ENCODE measurements around the gene ZC3H7B.
A peak's percentile ranks its signal among the peaks of the same experiment; 100 is the strongest.

ZC3H7B gene

DNA sequence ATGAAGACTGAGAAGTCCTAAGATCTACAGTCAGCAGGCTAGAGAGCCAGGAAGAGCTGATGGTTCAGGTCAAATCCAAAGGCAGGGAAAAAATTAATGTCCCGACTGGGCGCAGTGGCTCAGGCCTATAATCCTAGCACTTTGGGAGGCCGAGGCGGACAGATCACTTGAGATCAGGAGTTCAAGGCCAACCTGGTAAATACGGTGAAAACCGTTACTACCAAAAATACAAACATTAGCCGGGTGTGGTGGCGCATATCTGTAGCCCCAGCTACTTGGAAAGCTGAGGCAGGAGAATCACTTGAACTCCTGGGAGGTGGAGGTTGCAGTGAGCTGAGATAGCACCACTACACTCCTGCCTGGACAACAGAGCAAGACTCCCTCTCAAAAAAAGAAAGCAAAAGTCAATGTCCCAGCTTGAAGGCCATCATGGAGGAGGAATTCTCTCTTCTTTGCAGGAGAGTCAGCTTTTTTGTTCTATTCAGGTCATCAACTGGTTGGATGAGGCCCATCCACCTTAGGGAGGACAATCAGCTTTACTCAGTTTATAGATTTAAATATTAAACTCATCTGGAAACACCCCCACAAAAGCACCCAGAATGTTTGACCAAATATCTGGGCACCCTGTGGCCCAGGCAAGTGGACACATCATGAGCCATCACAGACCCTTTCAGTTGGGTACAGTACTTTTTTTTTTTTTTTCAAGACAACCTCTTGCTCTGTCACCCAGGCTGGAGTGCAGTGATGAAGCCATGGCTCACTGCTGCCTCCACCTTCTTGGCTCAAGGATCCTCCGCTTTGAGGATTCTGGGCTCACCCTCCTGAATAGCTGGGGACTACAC is 4.3 kb upstream of the ZC3H7B start:
- no peak for DNase-seq (ENCODE audit: low read depth)
- TF ChIP-seq POLR2A (IDR thresholded peaks at IDR 0.05; ENCODE audit: extremely low read depth, insufficient read length) (no peak), MYC (IDR thresholded peaks at IDR 0.05; ENCODE audit: low read depth, low read length) (no peak), MAX (IDR thresholded peaks at IDR 0.05; ENCODE audit: low read depth, low read length) (no peak)
- TF ChIP-seq, protein P1, sequence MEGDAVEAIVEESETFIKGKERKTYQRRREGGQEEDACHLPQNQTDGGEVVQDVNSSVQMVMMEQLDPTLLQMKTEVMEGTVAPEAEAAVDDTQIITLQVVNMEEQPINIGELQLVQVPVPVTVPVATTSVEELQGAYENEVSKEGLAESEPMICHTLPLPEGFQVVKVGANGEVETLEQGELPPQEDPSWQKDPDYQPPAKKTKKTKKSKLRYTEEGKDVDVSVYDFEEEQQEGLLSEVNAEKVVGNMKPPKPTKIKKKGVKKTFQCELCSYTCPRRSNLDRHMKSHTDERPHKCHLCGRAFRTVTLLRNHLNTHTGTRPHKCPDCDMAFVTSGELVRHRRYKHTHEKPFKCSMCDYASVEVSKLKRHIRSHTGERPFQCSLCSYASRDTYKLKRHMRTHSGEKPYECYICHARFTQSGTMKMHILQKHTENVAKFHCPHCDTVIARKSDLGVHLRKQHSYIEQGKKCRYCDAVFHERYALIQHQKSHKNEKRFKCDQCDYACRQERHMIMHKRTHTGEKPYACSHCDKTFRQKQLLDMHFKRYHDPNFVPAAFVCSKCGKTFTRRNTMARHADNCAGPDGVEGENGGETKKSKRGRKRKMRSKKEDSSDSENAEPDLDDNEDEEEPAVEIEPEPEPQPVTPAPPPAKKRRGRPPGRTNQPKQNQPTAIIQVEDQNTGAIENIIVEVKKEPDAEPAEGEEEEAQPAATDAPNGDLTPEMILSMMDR (IDR thresholded peaks at IDR 0.05; ENCODE audit: low read depth, low read length) = no peak
- no peak overlapping the region for H3K4me3 ChIP-seq (ENCODE audit: low read depth, low read length)

GRCh38 chr22:41300661-41301060 is 664 bp upstream of the ZC3H7B start:
- TF ChIP-seq, protein P1 (IDR thresholded peaks at IDR 0.05; ENCODE audit: low read depth, low read length) = no peak
- TF ChIP-seq POLR2A (IDR thresholded peaks at IDR 0.05; ENCODE audit: extremely low read depth, insufficient read length) (no peak), MAX (IDR thresholded peaks at IDR 0.05; ENCODE audit: low read depth, low read length) (no peak), MYC (IDR thresholded peaks at IDR 0.05; ENCODE audit: low read depth, low read length) (no peak)
- no peak for DNase-seq (ENCODE audit: low read depth)
- H3K4me3 ChIP-seq (ENCODE audit: low read depth, low read length) = peak overlapping the region; percentile 73

- peak overlapping the region; percentile 73 for H3K4me3 ChIP-seq (ENCODE audit: low read depth, low read length)
- TF ChIP-seq POLR2A (IDR thresholded peaks at IDR 0.05; ENCODE audit: extremely low read depth, insufficient read length) (no peak), MAX (IDR thresholded peaks at IDR 0.05; ENCODE audit: low read depth, low read length) (no peak), MYC (IDR thresholded peaks at IDR 0.05; ENCODE audit: low read depth, low read length) (no peak)
- TF ChIP-seq, protein P1 (IDR thresholded peaks at IDR 0.05; ENCODE audit: low read depth, low read length) = no peak
- DNase-seq (ENCODE audit: low read depth) = peak; percentile 28
Measured at GRCh38 chr22:41302021-41302767, 869 bp downstream of the ZC3H7B start.

GRCh38 chr22:41302811-41303210 is 1.5 kb downstream of the ZC3H7B start:
- TF ChIP-seq POLR2A (IDR thresholded peaks at IDR 0.05; ENCODE audit: extremely low read depth, insufficient read length) (no peak), MAX (IDR thresholded peaks at IDR 0.05; ENCODE audit: low read depth, low read length) (no peak), MYC (IDR thresholded peaks at IDR 0.05; ENCODE audit: low read depth, low read length) (no peak)
- TF ChIP-seq, protein P1 (IDR thresholded peaks at IDR 0.05; ENCODE audit: low read depth, low read length) = no peak
- DNase-seq (ENCODE audit: low read depth) = no peak
- peak overlapping the region; percentile 67 for H3K4me3 ChIP-seq (ENCODE audit: low read depth, low read length)

DNA sequence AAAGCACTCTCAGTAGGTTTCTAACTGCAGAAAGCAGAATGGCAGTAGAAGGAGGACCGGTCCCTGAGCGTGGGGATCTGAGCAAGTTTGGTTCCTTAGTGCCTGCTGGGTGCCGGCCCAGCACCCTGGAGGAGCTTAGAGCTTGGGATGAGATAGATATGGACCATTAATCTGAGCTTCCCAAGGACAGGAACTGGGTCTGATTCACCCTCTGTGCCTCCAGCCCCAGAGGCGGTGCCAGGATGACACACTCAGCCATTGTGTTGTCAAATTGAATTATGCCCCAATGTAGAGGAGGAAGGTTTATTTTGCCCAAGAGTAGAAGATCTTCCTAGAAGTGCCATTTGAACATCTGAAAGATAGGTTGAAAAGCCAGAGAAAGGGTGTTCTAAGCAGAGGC is 4.3 kb downstream of the ZC3H7B start:
- TF ChIP-seq POLR2A (IDR thresholded peaks at IDR 0.05; ENCODE audit: extremely low read depth, insufficient read length) = no peak
- no peak for DNase-seq (ENCODE audit: low read depth)
- no peak overlapping the region for H3K4me3 ChIP-seq (ENCODE audit: low read depth, low read length)

DNA sequence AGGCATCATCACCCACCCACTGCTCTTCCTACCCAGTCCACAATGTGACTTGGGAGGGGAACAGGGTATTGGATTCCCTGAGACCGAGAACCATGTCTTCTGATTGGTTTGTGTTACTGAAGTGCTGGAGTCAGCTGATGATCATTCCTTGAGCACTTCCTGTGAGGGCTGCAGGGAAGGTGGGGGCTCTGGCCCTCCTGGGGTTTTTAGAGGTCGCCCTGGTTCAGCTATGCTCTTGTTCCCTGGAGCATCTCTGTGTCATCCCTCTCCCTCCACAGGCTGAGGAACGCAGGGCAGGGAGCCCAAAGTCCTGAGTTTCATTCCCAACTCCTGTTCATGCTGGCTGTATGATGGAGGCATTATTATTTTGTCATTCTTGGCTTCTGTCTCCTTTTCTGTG is 6.7 kb downstream of the ZC3H7B start:
- DNase-seq (ENCODE audit: low read depth) = no peak
- TF ChIP-seq, protein P1 (IDR thresholded peaks at IDR 0.05; ENCODE audit: low read depth, low read length) = no peak
- TF ChIP-seq MYC (IDR thresholded peaks at IDR 0.05; ENCODE audit: low read depth, low read length) = no peak
- no peak for TF ChIP-seq MAX (IDR thresholded peaks at IDR 0.05; ENCODE audit: low read depth, low read length)
- no peak for TF ChIP-seq POLR2A (IDR thresholded peaks at IDR 0.05; ENCODE audit: extremely low read depth, insufficient read length)
- H3K4me3 ChIP-seq (ENCODE audit: low read depth, low read length) = no peak overlapping the region

Measured in NB4 (cell line).